HepG2 (cell line): ENCODE data around the gene CMIP. TPM values are rescaled to one million over a fixed set of nuclear protein-coding genes. Genes with fewer than 3 reads are reported as not detected.

ENCODE experiments used
- AFF4 ChIP-seq: sonication (generic); formaldehyde crosslinking; IDR thresholded peaks from 2 replicates; pipeline ENCODE4 v1.4.0; 2020; ENCODE audit warnings: missing genetic modification reagents
- CEBPB ChIP-seq: IDR thresholded peaks from 2 replicates; pipeline ENCODE4 v1.6.1; 2011; ENCODE audit warnings: low read depth, low read length, improper control_type of control experiment, borderline replicate concordance
- KIAA2018 ChIP-seq: sonication (generic); formaldehyde crosslinking; IDR thresholded peaks from 2 replicates; pipeline ENCODE4 v1.5.0; 2020; ENCODE audit warnings: mild to moderate bottlenecking, missing genetic modification reagents, borderline replicate concordance
- NBN ChIP-seq: fragments of 450-650 bp; conservative IDR thresholded peaks from 2 replicates; pipeline ENCODE4 v1.6.1; 2017
- ONECUT2 ChIP-seq: sonication (generic); formaldehyde crosslinking; IDR thresholded peaks from 2 replicates; pipeline ENCODE4 v1.4.0; 2020; ENCODE audit warnings: missing genetic modification reagents
- PITX1 ChIP-seq: sonication (generic); formaldehyde crosslinking; IDR thresholded peaks from 2 replicates; pipeline ENCODE4 v1.5.1; 2020; ENCODE audit warnings: mild to moderate bottlenecking, missing genetic modification reagents
- STAT5B ChIP-seq: sonication (generic); formaldehyde crosslinking; IDR thresholded peaks from 2 replicates; pipeline ENCODE4 v1.4.0; 2020; ENCODE audit warnings: missing genetic modification reagents
- ZNF326 ChIP-seq: sonication (generic); formaldehyde crosslinking; IDR thresholded peaks from 2 replicates; pipeline ENCODE4 v1.4.0; 2020; ENCODE audit warnings: missing genetic modification reagents, borderline replicate concordance
- ZNF484 ChIP-seq: sonication (generic); formaldehyde crosslinking; IDR thresholded peaks from 2 replicates; pipeline ENCODE4 v1.5.1; 2020; ENCODE audit warnings: mild to moderate bottlenecking, low read depth, missing genetic modification reagents, borderline replicate concordance
- ZNF773 ChIP-seq: sonication (generic); formaldehyde crosslinking; IDR thresholded peaks from 2 replicates; pipeline ENCODE4 v1.4.0; 2020; ENCODE audit warnings: missing genetic modification reagents, borderline replicate concordance
- polyA plus RNA-seq, 8 experiments: library from polyadenylated mRNA; depleted of rRNA in 3 of 8; stranded (reverse) in 7 of 8; unstranded in 1 of 8; fragments of >200 nt; fragmentation: Illumina TruSeq in 4 of 8; extraction: Trizol in 4 of 8; gene quantifications; 2 replicates each; pipeline versions ENCODE4 v1.2.1 to v1.2.3, GENCODE V29; 2011 to 2016; ENCODE audit warnings: low read depth in 4 of 8, missing spikeins in 1 of 8, mixed read lengths in 1 of 8; ENCODE audit not compliant: insufficient read depth in 1 of 8
- total RNA-seq, 5 experiments: library from RNA; depleted of rRNA; stranded (reverse); fragments of >200 nt; fragmentation: Illumina TruSeq; extraction: Trizol; gene quantifications; 2 replicates each; pipeline ENCODE4 v1.2.3, GENCODE V29; 2016; ENCODE audit warnings: low read depth in 1 of 5
- TF ChIP-seq, protein P1 (sequence below): sonication (generic); formaldehyde crosslinking; IDR thresholded peaks from 2 replicates; pipeline ENCODE4 v1.5.0; 2020; ENCODE audit warnings: missing genetic modification reagents
- TF ChIP-seq, protein P2 (sequence below): sonication (generic); formaldehyde crosslinking; IDR thresholded peaks from 2 replicates; pipeline ENCODE4 v1.8.0; 2022; ENCODE audit warnings: mild to moderate bottlenecking, missing genetic modification reagents, moderate library complexity

Gene CMIP
- total and polyA plus RNA-seq, 2 of the 13 experiments (the other 11 are each of a cell fraction or from before 2014, with no cell fraction given), result 10.9 to 18.1 TPM

- TF ChIP-seq AFF4 (CRISPR knock-in tag) (no peak), ONECUT2 (CRISPR knock-in tag) (no peak), KIAA2018 (no peak), NBN (no peak), ZNF773 (no peak), CEBPB (peak; percentile 59; the same call in 1 of the 2 replicates), STAT5B (CRISPR knock-in tag) (no peak), ZNF484 (CRISPR knock-in tag) (no peak), ZNF326 (no peak), PITX1 (peak; percentile 60; the same call in 1 of the 2 replicates)
- TF ChIP-seq, protein P1, sequence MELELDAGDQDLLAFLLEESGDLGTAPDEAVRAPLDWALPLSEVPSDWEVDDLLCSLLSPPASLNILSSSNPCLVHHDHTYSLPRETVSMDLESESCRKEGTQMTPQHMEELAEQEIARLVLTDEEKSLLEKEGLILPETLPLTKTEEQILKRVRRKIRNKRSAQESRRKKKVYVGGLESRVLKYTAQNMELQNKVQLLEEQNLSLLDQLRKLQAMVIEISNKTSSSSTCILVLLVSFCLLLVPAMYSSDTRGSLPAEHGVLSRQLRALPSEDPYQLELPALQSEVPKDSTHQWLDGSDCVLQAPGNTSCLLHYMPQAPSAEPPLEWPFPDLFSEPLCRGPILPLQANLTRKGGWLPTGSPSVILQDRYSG, result no peak
- TF ChIP-seq, protein P2, sequence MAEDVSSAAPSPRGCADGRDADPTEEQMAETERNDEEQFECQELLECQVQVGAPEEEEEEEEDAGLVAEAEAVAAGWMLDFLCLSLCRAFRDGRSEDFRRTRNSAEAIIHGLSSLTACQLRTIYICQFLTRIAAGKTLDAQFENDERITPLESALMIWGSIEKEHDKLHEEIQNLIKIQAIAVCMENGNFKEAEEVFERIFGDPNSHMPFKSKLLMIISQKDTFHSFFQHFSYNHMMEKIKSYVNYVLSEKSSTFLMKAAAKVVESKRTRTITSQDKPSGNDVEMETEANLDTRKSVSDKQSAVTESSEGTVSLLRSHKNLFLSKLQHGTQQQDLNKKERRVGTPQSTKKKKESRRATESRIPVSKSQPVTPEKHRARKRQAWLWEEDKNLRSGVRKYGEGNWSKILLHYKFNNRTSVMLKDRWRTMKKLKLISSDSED, result no peak
These were observed 12.9 kb downstream of the CMIP start (continued) for GRCh38 chr16:81457326-81458133.
